Tibial nerve (tissue), 4 donors: ENCODE data around the gene CNNM1.

Experiments used
- CTCF ChIP-seq, 5 experiments: fragments of 200-600 bp in 3 of 5; fragments of 450-650 bp in 2 of 5; sonication (generic) in 3 of 5; IDR thresholded peaks; one replicate each; pipeline ENCODE4 v1.5.1; 2016 to 2019; ENCODE audit warnings: antibody characterized with exemption in 5 of 5, mild to moderate bottlenecking in 3 of 5, moderate library complexity in 2 of 5
- EP300 ChIP-seq, 2 donors: sonication (generic); formaldehyde crosslinking; IDR thresholded peaks; one replicate each; pipeline ENCODE4 v1.6.1; 2017; ENCODE audit warnings: antibody characterized with exemption in 2 of 2, mild to moderate bottlenecking in 1 of 2
- POLR2A ChIP-seq, 2 donors: fragments of 450-650 bp; IDR thresholded peaks; one replicate each; pipeline ENCODE4 v1.6.1; 2017; ENCODE audit warnings: antibody characterized with exemption in 2 of 2, mild to moderate bottlenecking in 2 of 2, moderate library complexity in 2 of 2

GRCh38 chr10:99374972-99375371, 45.8 kb downstream of the CNNM1 start:
- TF ChIP-seq CTCF (IDR thresholded peaks at IDR 0.05) (no peak), POLR2A (IDR thresholded peaks at IDR 0.05) (no peak), EP300 (IDR thresholded peaks at IDR 0.05) (no peak)
